Lower leg skin (tissue), 3 donors: ENCODE measurements around the gene MIA2.

Source experiments
- POLR2A ChIP-seq, 2 donors: fragments of 450-650 bp; IDR thresholded peaks; one replicate each; pipeline ENCODE4 v1.6.1; 2016 to 2017; ENCODE audit warnings: antibody characterized with exemption in 2 of 2, mild to moderate bottlenecking in 1 of 2, moderate library complexity in 1 of 2
- TF ChIP-seq, protein P1 (sequence below), 3 donors: fragments of 450-650 bp; IDR thresholded peaks; one replicate each; pipeline ENCODE4 v1.5.1; 2016; ENCODE audit warnings: antibody characterized with exemption in 3 of 3, mild to moderate bottlenecking in 3 of 3, moderate library complexity in 2 of 3

DNA sequence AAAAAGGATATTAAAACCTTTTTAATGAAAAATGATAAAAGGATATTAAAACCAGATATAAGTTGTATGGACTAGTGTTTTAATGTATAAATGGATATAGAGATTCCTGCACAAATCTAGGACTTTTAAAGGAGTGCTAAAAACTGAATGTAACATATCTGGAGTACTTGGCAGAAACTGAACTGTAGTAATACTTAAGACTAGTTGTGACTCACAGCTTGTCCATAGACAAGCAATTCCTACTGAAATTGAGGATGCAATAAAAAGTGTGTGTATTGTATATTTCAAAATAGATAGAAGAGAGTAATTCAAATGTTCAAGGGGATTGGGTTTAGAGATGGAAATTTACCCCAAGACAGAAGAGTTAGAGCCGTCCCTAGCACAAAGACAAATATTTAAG, 138.9 kb downstream of the MIA2 start:
- TF ChIP-seq, protein P1, sequence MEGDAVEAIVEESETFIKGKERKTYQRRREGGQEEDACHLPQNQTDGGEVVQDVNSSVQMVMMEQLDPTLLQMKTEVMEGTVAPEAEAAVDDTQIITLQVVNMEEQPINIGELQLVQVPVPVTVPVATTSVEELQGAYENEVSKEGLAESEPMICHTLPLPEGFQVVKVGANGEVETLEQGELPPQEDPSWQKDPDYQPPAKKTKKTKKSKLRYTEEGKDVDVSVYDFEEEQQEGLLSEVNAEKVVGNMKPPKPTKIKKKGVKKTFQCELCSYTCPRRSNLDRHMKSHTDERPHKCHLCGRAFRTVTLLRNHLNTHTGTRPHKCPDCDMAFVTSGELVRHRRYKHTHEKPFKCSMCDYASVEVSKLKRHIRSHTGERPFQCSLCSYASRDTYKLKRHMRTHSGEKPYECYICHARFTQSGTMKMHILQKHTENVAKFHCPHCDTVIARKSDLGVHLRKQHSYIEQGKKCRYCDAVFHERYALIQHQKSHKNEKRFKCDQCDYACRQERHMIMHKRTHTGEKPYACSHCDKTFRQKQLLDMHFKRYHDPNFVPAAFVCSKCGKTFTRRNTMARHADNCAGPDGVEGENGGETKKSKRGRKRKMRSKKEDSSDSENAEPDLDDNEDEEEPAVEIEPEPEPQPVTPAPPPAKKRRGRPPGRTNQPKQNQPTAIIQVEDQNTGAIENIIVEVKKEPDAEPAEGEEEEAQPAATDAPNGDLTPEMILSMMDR (IDR thresholded peaks at IDR 0.05) = no peak
- no peak for TF ChIP-seq POLR2A (IDR thresholded peaks at IDR 0.05)
